ENCODE data around the gene SPATA2.
"Not testable (repeated sequence)": the region's sequence is repeated elsewhere in the genome, so short reads cannot be mapped to it uniquely, and the experiment has no call there.

SPATA2 gene

GRCh38 chr20:49882171-49882970, 33.0 kb downstream of the SPATA2 start:
- no peak for DNase-seq

- DNase-seq, result no peak
These were observed 34.4 kb downstream of the SPATA2 start for GRCh38 chr20:49880724-49881445.

GRCh38 chr20:49880177-49880576, 35.2 kb downstream of the SPATA2 start:
- DNase-seq, result no peak

GRCh38 chr20:49878977-49879376, 36.4 kb downstream of the SPATA2 start:
- DNase-seq, result no peak

- no peak for DNase-seq
These were observed 37.9 kb downstream of the SPATA2 start for GRCh38 chr20:49877386-49877921.

GRCh38 chr20:49874696-49875095, 40.6 kb downstream of the SPATA2 start:
- DNase-seq, result no peak

GRCh38 chr20:49872056-49872455, 43.3 kb downstream of the SPATA2 start:
- DNase-seq, result no peak

GRCh38 chr20:49871391-49871948, 43.9 kb downstream of the SPATA2 start:
- no peak for DNase-seq

GRCh38 chr20:49870261-49870660, 45.1 kb downstream of the SPATA2 start:
- DNase-seq, result no peak

- DNase-seq, result no peak
These were observed 46.4 kb downstream of the SPATA2 start for GRCh38 chr20:49868964-49869363.

- DNase-seq, result no peak
These were observed 46.8 kb downstream of the SPATA2 start for GRCh38 chr20:49868538-49868937.

GRCh38 chr20:49867453-49868215, 47.7 kb downstream of the SPATA2 start:
- DNase-seq, result no peak

GRCh38 chr20:49866051-49866450, 49.3 kb downstream of the SPATA2 start:
- no peak for DNase-seq

GRCh38 chr20:49865559-49865958, 49.8 kb downstream of the SPATA2 start:
- DNase-seq, result no peak

- DNase-seq, result no peak
These were observed 51.7 kb downstream of the SPATA2 start for GRCh38 chr20:49863666-49864065.

GRCh38 chr20:49862607-49863200, 52.6 kb downstream of the SPATA2 start:
- no peak for DNase-seq

GRCh38 chr20:49861232-49861631, 54.1 kb downstream of the SPATA2 start:
- DNase-seq, result not testable (repeated sequence)

GRCh38 chr20:49859807-49860206, 55.5 kb downstream of the SPATA2 start:
- DNase-seq, result no peak

GRCh38 chr20:49859011-49859410, 56.3 kb downstream of the SPATA2 start:
- no peak for DNase-seq

- no peak for DNase-seq
These were observed 57.2 kb downstream of the SPATA2 start for GRCh38 chr20:49858076-49858585.

- DNase-seq, result no peak
These were observed 58.4 kb downstream of the SPATA2 start for GRCh38 chr20:49856904-49857303.

GRCh38 chr20:49854190-49854875, 61.0 kb downstream of the SPATA2 start:
- DNase-seq, result no peak
